NOMO-1 (cell line): ENCODE data around the gene MECP2.
A peak's percentile ranks its signal among the peaks of the same experiment; 100 is the strongest.
"Not testable (repeated sequence)": the region's sequence is repeated elsewhere in the genome, so short reads cannot be mapped to it uniquely, and the experiment has no call there.

Experiments
- DNase-seq, 2 experiments: peaks; one replicate each; lab custom pipeline; 2025; ENCODE audit not compliant: unreplicated experiment in 2 of 2; lab: John Stamatoyannopoulos, UW

MECP2 gene

DNA sequence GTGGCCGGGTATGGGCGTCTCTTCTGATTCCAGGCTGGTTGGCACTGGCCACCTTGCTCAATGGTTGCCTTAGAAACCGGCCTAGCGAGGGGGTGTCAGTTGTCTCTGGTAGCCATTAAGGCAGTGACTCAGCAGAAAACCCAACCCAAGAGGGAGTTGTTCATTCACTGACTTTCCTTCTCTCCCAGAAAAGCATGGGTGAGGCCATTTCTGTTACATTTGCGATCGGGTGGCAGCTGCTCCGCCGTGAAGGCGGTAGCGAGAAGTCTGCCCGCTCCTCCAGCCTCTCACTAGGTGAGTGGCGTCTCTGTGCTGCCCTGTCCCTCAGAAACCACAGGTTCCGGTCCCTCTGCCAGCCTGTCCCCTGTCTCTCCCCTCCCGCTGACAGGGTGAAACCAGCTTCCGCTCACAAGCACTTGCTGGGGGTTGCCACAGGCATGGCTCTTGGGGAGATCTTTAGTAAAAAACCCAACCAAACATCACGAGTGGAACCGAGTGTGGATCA, 95.2 kb downstream of the MECP2 start:
- peak; percentile 74 to 78 for DNase-seq

DNA sequence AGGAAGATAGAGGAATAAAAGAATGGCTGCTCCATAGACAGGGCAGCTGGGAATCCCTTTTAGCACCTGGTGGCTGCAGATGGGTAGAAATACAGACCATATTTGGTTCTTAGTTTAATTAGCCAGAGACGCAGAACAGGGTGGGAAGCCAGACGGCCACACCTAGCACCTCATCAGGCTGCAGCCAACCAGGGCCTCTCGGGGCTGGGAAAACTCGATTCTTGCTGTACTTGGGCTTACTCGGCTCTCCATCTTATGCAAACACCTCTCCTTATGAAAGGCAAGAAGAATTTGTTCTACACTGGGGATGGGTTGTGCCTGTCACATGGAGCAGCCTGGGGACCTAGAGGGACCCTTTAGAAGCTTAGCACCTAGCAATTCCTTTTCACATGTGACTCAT, 97.5 kb downstream of the MECP2 start:
- DNase-seq: no peak

DNA sequence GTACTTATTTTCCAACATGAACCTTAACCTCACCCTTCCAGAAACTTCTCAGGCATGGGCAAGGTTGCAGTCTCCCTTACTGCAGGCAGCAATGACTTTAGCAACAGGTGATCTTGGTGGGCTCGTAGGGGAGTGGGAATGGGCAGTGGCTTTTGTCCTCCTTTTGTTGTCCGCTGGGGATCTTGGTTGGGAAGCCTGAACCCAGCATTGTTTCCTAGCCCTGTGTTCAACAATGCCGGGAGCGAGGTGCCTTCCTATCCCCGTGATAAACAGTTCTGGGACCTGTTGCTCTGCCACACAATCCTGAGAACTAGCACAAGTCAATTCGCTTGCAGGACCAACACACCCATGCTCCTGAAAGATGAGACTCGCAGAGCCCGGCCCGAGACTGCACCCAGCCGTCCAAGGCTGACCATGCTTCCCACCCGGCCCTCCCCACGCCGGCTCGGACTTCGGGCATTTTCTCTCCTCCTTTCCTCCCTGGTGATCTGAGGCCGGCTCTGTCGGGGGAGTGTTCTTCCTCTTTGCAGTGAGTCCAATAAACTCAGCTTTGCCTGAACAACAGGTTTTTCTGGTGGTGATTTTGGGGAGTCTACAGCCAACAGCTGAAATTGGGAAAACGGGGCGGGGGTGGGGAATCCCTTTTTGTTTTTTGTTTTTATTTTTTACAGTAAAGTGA, 98.0 kb downstream of the MECP2 start:
- no peak for DNase-seq

DNA sequence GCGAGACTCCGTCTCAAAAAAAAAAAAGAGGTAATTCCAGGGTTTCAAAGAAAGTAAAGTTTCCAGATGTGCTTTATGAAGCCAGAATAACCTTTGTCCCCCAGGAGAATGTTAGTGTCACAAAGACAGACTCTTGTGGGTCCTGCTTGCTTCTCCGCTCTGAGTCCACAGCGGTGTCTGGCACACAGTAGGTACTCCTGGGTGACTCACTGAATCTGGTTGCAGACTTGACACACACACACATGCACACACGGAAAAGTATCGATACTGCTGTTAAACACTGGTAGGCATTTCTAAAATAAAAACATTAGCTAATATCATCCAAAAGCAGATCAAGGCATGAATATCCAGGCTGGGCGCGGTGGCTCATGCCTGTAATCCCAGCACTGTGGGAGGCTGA, 102.0 kb downstream of the MECP2 start:
- no peak for DNase-seq

DNA sequence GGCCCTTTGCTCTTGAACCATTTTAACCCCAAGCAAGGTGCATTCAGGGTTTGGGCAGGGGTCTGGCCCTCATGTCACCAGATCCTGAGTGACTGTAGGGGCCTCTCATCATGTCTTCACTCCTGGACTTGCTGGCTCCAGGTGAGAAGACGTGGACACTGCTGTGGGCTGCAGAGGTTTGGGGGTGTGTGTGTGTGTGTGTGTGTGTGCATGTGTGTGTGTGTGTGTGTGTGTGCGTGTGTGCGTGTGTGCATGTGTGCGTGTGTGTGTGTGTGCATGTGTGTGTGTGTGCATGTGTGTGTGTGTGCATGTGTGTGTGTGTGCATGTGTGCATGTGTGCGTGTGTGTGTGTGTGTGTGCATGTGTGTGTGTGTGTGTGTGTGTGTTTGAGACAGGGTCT, 103.1 kb downstream of the MECP2 start:
- not testable (repeated sequence) for DNase-seq

DNA sequence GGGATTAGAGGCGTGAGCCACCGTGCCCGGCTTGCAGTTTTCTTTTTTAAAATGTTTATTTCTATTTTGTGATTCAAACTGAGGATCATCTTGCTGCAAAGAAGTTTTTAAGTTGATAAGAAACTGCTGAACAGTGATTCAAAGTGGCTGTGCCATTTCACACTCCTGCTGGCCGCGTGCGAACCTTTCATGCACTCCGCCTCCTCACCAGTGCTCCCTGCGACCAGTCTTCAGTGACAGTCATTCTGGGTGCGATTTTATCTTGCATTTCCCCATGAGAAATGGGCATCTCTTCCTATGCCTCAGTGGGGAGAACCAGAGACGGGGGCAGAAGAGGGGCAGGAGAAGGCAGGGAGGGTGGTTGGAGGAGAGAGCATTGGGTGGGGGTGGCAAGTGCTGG, 103.5 kb downstream of the MECP2 start:
- DNase-seq: no peak

DNA sequence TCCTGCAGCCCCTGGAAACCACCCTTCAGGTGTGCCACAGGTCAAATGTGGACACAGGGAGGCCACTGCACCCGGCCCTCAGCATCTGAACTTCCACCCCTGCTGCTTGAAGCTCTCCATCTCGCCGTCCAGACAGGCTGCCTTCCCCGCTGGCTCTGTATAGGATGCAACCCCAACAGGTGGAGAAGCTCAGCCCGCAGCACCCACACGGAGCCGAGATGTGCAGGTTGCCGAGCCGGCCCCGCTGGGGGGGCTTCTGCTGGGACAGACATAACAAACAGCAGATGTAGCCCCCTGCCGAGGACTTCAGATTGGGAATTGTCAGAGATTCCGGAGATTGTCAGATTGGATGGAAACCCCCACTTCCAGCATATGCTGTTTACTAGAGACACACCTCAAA, 104.4 kb downstream of the MECP2 start:
- no peak for DNase-seq

DNA sequence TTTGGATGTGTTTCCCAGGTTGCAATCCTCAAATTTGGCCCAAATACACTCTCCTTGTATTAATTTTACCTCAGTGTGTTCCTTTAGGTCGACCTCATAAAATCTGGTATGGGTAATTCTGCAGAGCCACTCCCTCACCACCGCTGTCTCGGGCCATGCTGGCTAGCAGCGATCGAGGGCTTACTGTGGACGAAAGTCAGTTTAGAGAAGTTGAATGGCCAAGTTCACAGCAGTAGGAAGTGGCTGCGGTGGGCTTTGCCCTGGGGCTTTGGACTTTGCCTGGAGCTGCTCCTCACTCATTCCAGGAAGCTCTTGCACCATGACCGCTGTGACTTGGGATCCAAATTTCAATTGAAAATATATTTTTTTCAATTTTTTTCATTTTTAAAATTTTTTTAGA, 105.3 kb downstream of the MECP2 start:
- DNase-seq: peak; percentile 63 to 67

DNA sequence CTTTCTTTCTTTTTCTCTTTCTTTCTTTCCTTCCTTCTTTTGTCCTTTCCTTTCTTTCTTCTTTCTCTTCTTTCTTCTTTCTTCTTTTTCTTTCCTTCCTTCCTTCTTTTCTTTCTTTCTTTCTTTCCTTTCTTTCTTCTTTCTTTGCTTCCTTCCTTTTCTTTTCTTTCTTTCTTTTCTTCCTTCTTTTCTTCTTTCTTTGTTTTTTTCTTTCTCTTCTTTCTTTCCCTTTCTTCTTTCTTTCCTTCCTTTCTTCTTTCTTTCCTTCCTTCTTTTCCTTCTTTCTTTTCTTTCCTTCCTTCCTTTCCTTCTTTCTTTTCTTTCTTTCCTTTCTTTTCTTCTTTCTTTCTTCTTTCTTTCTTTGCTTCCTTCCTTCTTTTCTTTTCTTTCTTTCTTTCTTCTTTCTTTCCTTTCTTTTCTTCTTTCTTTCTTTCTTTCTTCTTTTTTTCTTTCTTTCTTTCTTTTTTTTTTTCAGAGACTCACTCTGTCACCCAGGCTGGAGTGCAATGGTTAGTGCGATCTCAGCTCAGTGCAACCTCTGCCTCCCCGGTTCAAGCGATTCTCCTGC, 106.4 kb downstream of the MECP2 start:
- no peak for DNase-seq

DNA sequence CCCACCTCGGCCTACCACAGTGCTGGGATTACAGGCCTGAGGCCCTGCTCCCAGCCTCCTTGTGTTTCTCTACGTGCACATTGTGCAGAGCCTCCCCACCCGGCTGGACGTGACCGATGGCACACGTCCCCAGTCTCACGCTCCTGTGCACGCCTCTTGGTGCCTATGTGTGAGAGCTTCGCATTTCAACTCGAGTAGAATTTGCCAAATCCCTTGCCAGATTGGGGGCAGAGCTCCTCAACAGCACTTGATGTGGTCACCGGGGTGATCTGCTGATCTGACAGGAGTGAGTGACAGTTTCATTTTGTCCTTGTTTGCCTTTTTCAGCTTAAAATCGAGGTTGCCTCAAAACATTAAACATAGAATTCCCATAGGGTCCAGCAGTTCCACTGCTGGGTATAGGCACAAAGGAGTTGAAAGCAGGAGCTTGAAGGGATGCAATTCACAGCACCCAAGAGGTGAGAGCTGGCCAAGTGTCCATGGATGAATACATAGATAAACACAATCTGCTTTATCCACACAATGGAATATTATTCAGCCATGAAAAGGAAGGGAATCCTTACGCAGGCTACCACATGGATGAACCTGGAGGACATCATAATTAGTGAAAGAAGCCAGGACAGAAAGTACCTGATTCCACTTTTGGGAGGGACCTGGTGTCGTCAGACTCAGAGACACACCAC, 107.4 kb downstream of the MECP2 start:
- no peak for DNase-seq

DNA sequence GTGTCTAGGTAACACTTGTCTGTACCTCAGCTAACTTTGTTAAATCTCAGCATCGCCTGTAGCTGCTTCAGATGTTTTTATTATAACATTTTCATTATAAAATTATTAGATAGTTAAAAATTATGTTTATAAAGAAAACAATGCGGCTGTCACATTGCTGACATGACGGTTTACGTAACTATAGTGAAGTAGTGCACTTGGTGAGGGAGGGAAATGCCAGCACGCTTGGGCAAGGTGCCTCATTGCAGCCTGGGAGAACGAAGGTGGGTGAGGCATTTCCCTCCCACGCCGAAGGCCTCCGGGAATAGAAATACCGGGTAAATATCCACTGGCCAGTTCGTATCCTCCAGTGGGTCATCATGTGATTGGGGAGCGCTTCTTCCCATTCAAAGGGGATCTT, 109.0 kb downstream of the MECP2 start:
- DNase-seq: no peak

DNA sequence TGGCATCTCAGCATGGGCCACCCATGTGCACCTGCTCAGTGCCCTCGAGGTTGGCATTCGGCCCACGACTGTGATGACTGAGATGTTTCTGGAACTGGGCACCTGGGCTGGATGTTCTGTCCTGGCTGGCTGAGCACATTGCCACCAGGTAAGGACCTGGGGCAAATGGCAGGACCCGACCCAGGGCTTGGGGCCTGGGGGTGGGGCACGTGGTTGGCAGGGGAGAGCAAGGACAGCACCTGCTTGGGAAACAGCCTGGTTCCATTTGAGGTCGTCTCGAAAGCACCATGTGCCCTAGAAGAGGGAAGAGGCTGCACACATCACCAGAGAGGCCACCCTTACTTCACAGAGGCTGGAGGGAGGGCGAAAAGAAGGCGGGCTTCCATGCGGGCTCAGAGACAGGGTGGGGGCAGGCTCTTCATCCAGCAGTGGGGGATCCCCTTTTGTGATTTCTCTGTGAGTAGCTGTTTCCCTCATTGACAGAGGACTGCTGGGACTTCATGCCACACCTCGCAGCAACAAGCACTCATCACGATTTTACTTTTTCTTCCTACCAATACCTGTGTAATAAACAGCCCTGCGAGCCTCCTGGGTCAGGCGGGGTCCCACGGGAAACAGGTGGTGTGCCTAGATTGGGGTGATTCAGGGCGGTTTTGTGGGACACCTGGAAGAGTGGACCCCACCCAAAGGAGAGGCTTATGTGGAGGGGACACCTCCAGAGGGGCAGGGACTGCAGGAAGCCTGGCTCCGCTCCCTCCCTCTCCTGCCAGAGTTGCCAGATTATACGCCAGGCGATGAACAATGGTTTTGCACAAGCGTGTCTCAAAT, 113.0 kb downstream of the MECP2 start:
- DNase-seq: peak in 1 of 2 experiments; percentile 11

DNA sequence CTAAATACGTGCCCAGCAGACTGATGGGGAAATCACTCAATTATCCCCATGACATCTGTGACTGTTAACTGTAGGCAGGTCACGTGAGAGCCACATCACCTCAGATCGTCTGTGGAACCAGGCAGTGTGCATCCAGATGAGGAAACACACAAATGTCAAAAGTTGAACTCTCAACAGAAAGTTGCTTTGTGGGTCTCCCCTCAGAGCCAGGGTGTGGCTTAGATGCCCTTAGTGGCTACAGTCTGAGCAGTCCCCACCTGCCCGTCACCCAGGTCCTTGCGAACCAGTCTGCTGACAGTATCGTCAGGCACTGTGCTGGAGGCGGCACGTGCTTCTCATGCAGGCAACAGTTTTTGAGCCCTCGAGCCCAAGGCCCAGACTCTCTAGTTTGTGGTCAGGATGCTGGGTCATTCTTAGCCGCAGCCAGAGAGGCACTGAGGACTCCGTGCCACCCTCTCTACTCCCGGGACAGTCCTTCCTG, 114.2 kb downstream of the MECP2 start:
- DNase-seq: peak in 1 of 2 experiments; percentile 49

DNA sequence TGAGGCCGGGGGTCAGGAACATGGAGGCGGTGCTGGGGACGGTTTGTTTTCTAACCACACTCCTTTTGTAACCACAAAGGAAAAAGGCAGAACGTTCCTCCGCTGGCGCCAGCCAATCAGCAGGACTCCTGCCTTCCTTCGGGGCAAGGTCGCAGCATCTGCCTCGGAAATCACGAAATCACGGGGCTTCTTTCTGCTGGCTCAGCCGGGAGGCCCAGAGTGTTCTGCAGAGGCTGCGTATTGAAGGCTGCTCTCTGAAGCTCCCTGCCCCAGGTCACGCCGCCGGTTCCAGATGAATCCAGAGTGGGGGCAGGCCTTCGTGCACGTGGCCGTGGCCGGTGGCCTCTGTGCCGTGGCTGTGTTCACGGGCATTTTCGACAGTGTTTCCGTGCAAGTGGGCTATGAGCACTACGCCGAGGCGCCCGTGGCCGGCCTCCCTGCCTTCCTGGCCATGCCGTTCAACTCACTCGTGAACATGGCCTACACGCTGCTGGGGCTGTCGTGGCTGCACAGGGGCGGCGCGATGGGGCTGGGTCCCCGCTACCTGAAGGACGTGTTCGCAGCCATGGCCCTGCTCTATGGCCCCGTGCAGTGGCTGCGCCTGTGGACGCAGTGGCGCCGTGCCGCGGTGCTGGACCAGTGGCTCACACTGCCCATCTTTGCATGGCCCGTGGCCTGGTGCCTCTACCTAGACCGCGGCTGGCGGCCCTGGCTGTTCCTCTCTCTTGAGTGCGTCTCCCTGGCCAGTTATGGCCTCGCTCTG, 115.6 kb downstream of the MECP2 start:
- DNase-seq: peak; percentile 72 to 75

DNA sequence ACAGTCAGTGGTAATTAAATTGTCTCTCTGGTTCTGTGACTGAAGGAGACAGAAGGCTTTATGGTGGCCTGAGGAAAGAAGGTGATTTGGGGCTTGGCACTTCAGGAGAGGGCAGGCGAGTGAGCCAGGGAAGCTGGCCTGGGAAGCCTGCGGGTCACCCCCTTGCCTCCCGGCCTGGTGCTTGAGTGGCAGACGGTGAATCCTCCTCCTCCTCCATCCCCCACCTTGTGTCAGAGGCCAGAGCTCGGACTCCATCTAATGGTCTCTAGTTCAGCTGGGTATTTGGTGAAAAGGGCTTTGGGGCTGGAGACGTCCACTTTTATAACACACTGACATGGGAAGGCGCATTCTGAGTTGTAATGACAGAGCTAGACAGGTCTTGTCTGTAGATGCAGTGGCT, 116.3 kb downstream of the MECP2 start:
- DNase-seq: no peak

DNA sequence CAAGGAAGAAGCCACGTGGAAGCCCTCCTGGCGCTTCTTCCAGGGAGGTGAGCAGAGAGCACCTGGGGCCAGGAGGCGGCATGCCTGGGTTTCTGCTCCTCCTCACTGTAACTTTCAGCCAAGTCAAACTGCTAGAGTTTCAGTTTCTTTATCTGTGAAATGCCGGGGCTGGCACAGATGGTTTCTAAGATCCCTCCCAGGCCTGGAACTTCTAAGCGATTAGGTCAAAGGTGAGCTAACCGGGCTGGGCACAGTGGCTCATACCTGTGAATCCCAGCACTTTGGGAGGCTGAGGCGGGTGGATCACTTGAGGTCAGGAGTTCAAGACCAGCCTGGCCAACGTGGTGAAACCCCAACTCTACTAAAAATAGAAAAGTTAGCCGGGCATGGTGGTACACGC, 117.1 kb downstream of the MECP2 start:
- not testable (repeated sequence) for DNase-seq

DNA sequence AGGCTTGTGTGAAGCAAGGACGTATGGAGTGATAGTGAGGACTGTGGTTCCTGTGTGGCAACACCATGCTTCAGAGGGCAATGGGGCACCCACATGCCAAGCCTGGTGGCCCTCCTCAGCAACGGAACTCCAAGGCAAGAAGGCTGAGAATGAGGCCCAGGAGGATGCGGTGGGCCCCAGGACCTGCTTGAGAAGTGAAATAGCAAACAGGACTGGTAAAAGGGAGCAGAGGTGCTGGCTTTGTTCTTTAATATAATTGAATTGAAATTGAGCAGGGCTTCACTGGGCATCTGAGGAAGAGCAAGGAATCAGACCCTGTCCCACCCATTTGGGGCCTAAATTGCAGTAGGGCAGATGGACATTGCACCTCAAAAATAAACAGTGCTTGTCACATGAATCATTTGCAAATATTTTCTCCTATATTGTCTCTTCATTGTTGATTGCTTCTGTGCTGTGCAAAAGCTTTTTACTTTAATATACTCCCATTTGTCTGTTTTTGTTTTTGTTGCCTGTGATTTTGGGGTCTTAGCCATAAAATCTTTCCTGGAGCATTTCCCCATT, 122.7 kb downstream of the MECP2 start:
- no peak for DNase-seq

DNA sequence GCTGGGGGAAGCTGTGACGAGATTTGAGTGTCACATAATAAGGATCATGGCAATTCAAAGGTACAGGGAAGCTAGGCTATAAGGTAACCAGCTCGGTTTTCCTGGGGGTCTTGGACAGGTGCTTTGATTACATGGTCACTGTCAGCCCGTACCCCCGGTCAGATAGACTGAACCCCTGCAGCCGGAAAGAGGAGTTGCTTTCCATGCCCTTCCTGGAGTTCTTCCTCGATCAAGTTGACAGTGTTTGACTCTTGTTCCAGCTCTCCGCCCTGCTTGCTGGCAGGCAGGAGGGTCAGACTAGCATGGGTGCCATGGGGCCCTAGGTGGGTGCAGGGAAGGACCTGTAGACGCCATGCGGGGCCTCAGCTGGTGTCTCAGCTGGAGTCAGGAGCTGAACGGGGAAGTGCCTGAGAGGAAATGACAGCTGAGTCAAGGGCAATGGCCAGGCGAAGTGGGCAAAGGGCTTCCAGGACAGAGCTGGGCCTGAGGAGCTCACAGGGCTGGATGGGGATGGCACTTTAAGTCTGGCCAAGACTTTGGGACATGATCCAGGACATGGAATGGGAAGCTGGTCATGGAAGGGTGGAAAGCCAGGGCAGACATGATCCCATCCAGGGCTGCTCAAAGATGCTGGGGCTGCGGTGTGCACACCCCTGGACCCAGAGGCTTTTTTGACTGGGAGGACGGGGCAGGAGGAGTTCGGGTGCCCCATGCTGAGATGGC, 123.4 kb downstream of the MECP2 start:
- DNase-seq: no peak
